GDM1 (cell line): ENCODE results near the gene NCAM1.

ENCODE experiments used
- DNase-seq: peaks from one replicate; lab custom pipeline; 2025; lab: John Stamatoyannopoulos, UW

NCAM1 gene

DNA sequence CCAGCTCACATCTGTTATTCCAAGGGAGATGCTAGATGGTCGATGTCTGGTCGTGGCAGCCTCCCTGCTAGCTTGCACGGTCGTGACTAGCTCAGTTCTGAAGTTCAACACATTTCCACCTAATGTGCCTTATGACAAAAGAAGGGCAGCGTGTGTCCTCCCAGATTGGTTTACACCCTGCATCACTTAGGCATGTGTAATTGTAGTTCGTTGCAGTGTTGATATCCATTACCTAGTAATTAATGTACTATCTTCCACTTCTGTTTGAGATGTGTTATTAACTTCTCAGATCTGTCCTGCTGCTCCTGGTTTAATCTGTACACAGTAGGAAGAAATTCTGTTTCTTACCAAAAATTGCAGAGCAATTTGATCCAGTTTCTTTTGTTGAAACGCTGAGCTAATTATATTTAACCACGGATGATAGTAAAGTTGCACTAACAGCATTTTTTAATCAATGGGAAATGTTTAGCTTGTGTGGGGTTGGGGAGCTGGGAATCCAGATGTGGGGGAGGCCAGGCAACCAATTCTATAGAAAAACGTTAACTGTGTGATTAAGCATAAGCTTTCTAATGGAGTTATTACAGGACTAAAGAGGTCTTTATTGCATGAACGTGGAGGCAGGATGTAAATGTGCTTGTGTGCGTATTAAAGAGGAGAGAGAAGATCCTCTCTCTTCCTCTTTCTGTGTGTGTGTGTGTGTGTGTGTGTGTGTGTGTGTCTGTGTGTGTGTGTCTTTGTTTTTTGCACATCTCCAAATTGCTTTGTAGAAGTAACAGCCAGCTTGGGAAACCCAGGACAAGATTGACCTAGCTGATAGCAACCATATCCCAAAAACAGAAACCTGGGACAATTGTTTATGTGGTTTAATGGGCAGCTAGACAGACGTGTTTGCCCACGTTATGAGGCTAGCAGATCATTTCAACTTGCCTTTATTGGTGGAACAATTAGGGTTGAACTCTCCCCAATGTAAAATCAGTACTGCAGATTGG, 207.4 kb downstream of the NCAM1 start:
- DNase-seq = no peak

- no peak for DNase-seq
Observed at GRCh38 chr11:113172382-113172951, 211.2 kb downstream of the NCAM1 start.

DNA sequence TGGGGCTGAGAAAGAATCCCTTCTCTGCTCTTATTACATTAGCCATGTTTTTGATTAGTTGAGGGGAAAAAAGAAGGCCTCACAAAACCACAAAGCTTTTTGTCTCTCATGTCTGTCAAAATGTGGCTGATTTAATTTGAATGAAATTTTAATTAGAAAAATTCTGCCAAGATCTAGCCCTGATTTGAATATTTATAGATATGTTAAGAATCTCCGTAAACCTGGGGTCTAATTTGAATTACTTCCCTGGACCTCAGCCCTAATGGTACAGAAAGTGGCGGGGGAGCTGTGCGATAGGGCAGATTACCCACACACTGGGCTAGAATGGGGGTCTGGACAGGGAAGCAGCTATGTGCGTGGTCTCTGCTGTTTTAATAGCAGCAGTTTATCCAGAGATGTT, 211.9 kb downstream of the NCAM1 start:
- DNase-seq = no peak

GRCh38 chr11:113174882-113175281, 213.7 kb downstream of the NCAM1 start:
- DNase-seq = no peak

DNA sequence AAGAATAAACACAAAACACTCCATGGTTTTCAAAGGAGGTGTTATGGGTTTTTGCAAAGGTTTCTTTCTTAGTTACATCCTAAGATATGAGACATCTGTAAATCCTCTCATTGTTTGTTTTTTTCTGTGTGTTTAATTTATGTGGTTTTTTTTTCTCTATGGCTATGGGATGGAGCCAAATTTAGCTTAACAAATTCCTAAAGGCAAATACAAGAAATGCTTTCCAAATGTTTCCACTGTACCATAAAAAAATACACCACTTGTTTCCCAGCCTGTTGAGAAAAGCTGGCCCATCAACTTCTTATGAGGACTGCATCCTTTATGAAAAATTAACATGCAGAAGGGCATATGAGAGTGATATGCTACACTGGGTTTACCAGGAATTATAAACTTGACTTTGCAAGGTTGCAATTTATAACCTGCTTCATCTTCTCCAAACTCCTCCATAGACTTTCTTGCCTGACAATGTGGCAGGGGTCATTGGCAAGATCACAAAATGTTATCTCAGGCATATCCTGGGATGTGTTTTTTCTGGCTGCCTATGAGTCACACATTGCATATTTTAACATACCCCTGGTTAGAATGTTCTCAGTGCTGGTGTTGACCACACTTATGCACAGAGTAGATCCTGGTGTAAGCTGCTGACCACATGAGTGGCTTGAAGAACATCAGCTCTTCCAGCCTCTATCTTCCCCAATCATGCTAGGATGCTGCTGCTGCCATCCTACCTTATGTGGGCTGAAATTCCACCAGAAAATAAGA, 215.6 kb downstream of the NCAM1 start:
- no peak for DNase-seq

- no peak for DNase-seq
Observed at GRCh38 chr11:113177671-113178070, 216.5 kb downstream of the NCAM1 start.

- no peak for DNase-seq
Observed at GRCh38 chr11:113178381-113179070, 217.3 kb downstream of the NCAM1 start.

GRCh38 chr11:113179181-113179704, 218.0 kb downstream of the NCAM1 start:
- no peak for DNase-seq

GRCh38 chr11:113181094-113181493, 219.9 kb downstream of the NCAM1 start:
- no peak for DNase-seq

GRCh38 chr11:113182288-113182687, 221.1 kb downstream of the NCAM1 start:
- no peak for DNase-seq

GRCh38 chr11:113184498-113184897, 223.3 kb downstream of the NCAM1 start:
- no peak for DNase-seq

DNA sequence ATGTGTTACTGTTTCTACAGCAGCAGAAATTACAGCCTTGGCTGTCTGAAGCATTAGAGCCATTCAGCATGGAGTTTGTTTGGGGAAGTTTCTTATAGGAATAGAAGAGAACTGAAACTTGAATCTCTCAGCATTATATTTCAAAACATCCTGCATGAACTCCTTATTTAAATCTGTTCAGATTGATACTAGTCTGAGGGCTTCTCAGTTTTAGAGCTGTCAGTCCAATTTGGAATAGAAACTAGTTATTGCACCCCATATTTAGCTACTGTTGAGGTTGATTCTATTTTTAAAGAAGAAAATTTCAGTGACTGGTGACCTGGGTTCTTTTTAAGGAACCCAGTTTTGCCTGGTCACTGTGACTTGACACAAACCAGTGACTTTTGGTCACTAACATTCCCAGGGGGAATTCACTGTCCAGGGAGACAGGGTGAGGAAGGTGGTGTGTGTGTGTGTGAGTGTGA, 227.2 kb downstream of the NCAM1 start:
- no peak for DNase-seq

DNA sequence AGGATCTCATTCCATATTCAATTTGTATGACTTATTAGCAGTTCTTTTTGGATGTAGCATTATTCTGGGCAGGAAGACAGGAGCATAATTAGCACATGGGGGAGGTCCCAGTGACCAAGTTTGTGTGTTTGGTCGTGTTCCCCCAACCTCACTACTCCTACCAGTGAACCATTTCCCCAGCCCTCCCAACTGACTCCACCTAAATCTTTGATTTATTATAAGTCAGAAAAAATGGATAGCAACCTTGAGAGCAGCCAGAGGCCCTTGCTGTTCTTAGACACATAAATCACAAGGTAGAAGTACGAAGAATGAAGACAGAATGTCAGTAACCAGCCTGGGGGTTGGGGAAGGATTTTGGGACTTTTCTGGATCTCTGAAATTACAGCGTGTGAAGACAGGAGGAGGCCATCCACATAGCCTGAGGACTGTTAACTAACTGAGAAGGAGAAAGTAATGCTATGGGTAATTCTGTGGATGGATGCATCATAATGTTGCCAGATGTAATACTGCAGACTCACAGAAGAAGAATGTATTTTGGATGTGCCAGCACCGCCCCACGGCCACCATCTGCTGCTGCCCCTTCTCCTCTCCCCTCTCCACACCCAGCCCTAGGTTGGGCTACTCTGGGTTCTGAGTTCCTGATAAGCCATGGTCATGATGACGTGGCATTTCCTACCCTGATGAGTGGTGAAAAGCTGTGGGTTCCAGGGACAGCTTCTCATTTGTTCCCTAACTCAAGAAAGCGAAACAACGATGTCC, 228.9 kb downstream of the NCAM1 start:
- no peak for DNase-seq

GRCh38 chr11:113192121-113192925, 231.1 kb downstream of the NCAM1 start:
- DNase-seq = no peak

GRCh38 chr11:113193016-113193415, 231.8 kb downstream of the NCAM1 start:
- DNase-seq = no peak

GRCh38 chr11:113193946-113194345, 232.7 kb downstream of the NCAM1 start:
- no peak for DNase-seq

- DNase-seq = no peak
Observed at GRCh38 chr11:113195728-113196127, 234.5 kb downstream of the NCAM1 start.

DNA sequence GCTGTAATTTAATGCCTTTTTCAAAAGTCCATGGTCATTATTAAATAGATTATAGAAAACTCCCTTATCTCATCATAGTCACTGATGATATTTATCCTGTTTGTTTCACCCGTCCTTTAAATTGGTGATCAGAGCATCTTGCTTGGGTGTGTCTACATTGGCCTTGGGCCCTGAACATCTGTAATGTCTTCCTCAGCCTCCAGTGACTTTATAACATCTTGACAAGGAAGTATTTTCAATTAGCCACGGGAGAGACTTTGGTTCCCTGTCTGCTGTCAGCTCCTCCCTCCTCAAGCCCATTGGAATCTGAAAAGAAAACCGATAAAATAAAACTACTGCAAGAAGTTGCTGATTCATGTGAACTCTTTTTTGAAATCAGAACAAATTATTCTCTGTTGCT, 236.2 kb downstream of the NCAM1 start:
- DNase-seq = no peak

- no peak for DNase-seq
Observed at GRCh38 chr11:113198972-113199661, 237.9 kb downstream of the NCAM1 start.
